ENCODE data around the gene UBN1.

Gene UBN1

DNA sequence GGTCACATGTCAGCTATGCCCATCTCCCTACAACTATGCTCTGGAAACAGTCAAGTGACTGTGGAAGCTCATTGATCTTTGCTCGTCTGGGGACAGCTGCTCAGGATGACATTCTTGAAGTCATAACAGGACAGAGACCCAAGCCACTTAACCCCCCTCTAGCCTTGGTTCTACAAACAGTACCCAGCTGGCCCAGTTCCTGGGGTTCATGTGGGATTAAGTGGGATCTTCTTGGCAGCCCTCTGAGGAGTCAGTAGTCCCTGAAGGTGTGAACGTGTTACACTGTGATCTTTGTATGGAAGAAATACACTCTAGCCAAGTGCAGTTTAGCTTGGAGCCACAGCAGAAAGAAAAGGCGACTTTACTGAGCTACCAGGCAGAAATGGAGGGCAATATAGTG is 25.8 kb downstream of the UBN1 start:
- H3K4me1 ChIP-seq (ENCODE audit: insufficient read depth, low read length), result no peaks in the 10 kb centered on the region
- no peaks in the 10 kb centered on the region for H3K27me3 ChIP-seq (ENCODE audit: insufficient read depth, low read length)
- no peak overlapping the region for H2AFZ ChIP-seq (ENCODE audit: low read depth, low read length)
- H3K9me3 ChIP-seq (ENCODE audit: low read length), result no peaks in the 10 kb centered on the region
- peaks cover 83% of the 10 kb centered on the region for H3K36me3 ChIP-seq (ENCODE audit: insufficient read depth, low read length)
- H3K4me3 ChIP-seq (ENCODE audit: low read length), result no peak overlapping the region

DNA sequence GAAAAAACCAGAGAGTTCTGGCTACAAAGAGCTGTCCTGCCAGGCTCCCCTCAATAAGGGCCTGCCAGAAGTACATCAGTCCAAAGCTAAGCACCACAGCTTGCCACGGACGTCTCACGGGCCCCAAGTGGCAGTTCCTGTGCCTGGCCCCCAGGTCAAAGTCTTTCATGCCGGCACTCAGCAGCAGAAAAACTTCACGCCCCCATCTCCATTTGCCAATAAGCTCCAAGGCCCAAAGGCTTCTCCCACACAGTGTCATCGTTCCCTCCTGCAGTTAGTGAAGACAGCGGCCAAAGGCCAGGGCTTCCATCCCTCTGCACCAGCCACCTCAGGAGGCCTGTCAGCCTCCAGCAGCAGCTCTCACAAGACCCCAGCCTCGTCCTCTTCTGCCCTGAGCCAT is 27.4 kb downstream of the UBN1 start:
- no peak overlapping the region for H2AFZ ChIP-seq (ENCODE audit: low read depth, low read length)
- H3K4me1 ChIP-seq (ENCODE audit: insufficient read depth, low read length), result no peaks in the 10 kb centered on the region
- peaks cover 86% of the 10 kb centered on the region for H3K36me3 ChIP-seq (ENCODE audit: insufficient read depth, low read length)
- H3K27me3 ChIP-seq (ENCODE audit: insufficient read depth, low read length), result no peaks in the 10 kb centered on the region
- no peaks in the 10 kb centered on the region for H3K9me3 ChIP-seq (ENCODE audit: low read length)
- H3K4me3 ChIP-seq (ENCODE audit: low read length), result no peak overlapping the region

DNA sequence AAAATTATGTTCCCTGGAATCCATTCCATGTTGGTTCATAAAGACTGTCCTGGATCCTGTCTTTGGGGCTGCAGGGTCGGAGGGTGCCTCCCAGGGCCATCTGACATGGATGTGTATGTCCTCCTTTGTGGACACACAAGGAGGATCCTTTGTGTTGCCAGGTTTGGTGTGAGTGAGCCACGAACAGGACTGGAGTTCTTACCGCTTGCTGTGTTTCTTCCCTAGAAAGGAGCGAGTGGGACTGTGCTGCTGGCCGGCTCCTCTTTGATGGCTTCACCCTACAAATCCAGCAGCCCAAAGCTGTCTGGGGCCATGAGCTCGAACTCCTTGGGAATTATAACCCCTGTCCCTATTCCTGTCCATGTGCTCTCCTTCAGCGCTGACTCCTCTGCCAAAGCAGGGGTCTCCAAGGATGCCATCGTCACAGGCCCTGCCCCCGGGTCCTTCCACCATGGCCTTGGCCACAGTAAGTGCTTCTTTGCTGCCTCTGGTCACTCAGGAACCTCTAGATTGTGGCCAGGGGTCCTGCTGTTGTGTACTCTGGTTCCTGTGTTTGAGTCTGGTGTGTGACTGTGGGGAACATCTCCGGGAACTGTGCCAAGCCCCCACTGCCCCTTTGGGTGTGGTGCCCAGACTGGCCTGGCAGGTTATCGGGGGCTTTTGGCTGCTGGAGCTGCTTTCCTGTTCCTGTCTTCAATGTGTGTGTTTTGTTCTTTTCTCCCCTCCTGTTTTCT is 29.5 kb downstream of the UBN1 start:
- Histone ChIP-seq H3K27me3 (ENCODE audit: insufficient read depth, low read length) (no peaks in the 10 kb centered on the region), H3K36me3 (ENCODE audit: insufficient read depth, low read length) (peaks cover 89% of the 10 kb centered on the region), H3K9me3 (ENCODE audit: low read length) (no peaks in the 10 kb centered on the region), H3K4me1 (ENCODE audit: insufficient read depth, low read length) (no peaks in the 10 kb centered on the region), H3K4me3 (ENCODE audit: low read length) (no peak overlapping the region), H2AFZ (ENCODE audit: low read depth, low read length) (no peak overlapping the region)

DNA sequence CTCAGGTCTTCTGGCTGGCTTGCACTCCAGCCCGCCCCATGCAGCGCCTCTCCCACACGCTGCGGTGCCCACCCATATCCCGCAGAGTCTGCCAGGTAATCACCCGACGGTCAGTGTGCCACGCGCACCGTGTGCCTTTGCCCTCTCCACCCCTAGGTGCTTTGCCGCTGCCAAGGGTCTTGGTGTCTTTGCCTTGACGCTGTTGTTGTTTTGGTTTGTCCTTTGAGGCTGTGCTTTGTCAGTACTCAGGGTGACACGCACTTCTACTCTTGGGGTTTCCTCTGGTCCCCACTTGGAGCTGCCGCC is 30.1 kb downstream of the UBN1 start:
- Histone ChIP-seq H3K9me3 (ENCODE audit: low read length) (no peaks in the 10 kb centered on the region), H2AFZ (ENCODE audit: low read depth, low read length) (no peak overlapping the region), H3K27me3 (ENCODE audit: insufficient read depth, low read length) (no peaks in the 10 kb centered on the region), H3K4me1 (ENCODE audit: insufficient read depth, low read length) (no peaks in the 10 kb centered on the region), H3K36me3 (ENCODE audit: insufficient read depth, low read length) (peaks cover 89% of the 10 kb centered on the region), H3K4me3 (ENCODE audit: low read length) (no peak overlapping the region)

DNA sequence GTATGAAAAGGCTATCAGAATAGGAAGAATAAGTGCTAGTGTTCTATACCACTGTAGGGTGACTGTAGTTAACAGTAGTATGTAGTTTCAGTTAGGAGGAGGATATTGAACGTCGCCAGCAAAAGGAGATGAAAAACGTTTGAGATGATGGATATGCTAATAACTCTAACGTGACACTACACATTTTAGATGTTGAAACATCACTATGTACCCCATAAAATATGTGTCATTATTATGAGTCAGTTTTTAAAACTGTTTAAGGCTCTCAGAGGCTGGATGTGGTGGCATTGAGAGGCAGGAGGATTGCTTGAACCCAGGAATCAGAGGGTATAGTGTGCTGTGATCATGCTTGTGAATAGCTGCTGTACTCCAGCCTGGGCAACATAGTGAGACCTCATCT is 31.8 kb downstream of the UBN1 start:
- Histone ChIP-seq H3K9me3 (ENCODE audit: low read length) (peaks cover 9% of the 10 kb centered on the region), H3K4me1 (ENCODE audit: insufficient read depth, low read length) (no peaks in the 10 kb centered on the region), H3K4me3 (ENCODE audit: low read length) (no peak overlapping the region), H2AFZ (ENCODE audit: low read depth, low read length) (no peak overlapping the region), H3K27me3 (ENCODE audit: insufficient read depth, low read length) (no peaks in the 10 kb centered on the region), H3K36me3 (ENCODE audit: insufficient read depth, low read length) (peaks cover 90% of the 10 kb centered on the region)

DNA sequence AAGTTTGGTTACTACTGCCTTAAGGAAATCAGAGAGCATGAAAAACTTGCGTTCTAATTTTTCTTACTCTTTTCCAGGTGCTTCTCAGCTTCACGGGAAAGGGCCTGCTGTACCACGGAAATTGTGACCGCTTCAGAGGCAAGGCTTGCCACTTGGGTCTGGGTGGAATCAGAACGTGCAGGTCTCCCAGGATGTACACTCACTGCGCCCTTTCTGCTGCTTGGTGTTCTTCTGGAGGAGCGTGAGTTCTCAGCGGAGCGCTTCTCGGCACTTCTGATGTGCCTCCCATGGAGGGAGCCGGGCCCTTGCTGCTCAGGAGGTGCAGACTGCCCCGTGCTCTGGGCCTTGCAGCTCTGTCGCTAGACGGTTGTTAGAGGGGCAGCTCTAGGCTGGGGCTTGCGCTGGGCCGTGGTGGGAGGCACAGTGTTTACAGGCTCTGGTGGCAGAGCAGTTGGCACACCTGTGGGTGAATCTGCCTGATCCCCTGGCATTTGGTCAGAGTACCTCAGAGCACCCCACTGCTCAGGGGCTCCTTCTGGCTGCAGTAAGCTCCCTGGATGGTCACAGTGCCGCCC is 32.8 kb downstream of the UBN1 start:
- Histone ChIP-seq H3K9me3 (ENCODE audit: low read length) (peaks cover 9% of the 10 kb centered on the region), H2AFZ (ENCODE audit: low read depth, low read length) (no peak overlapping the region), H3K4me1 (ENCODE audit: insufficient read depth, low read length) (no peaks in the 10 kb centered on the region), H3K27me3 (ENCODE audit: insufficient read depth, low read length) (no peaks in the 10 kb centered on the region), H3K36me3 (ENCODE audit: insufficient read depth, low read length) (peaks cover 90% of the 10 kb centered on the region), H3K4me3 (ENCODE audit: low read length) (no peak overlapping the region)

DNA sequence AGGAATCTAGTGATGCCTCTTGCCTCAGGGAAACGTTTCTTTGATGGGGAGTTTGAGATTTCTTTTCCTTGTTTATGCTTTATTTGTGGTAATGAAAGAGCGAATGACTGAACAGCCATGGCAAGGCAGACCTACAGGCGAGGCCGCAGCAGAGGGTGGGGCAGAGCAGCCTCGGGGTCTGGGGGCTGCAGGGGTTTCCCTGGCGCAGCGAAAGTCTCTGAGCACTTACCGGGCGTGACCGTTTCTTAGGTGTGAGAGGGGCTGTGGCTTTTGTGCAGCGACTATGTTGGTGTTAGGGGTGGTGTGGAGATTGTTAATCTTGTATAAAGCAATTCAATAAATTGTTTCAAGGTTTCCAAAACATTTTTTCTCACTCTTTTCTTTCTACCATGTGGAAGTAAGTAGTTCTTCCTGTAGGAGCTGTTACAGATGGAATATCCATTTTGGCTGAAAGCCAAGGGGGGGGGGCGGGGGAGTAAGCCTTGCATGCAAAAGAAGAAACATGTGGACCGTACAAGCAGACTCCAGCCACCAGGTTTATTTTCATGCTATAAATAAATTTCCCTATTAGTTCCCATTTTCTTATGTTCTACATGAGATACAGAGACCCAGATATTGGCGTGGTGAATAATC is 34.8 kb downstream of the UBN1 start:
- Histone ChIP-seq H3K36me3 (ENCODE audit: insufficient read depth, low read length) (peaks cover 88% of the 10 kb centered on the region), H2AFZ (ENCODE audit: low read depth, low read length) (no peak overlapping the region), H3K4me3 (ENCODE audit: low read length) (no peak overlapping the region), H3K4me1 (ENCODE audit: insufficient read depth, low read length) (no peaks in the 10 kb centered on the region), H3K9me3 (ENCODE audit: low read length) (peaks cover 9% of the 10 kb centered on the region), H3K27me3 (ENCODE audit: insufficient read depth, low read length) (no peaks in the 10 kb centered on the region)

DNA sequence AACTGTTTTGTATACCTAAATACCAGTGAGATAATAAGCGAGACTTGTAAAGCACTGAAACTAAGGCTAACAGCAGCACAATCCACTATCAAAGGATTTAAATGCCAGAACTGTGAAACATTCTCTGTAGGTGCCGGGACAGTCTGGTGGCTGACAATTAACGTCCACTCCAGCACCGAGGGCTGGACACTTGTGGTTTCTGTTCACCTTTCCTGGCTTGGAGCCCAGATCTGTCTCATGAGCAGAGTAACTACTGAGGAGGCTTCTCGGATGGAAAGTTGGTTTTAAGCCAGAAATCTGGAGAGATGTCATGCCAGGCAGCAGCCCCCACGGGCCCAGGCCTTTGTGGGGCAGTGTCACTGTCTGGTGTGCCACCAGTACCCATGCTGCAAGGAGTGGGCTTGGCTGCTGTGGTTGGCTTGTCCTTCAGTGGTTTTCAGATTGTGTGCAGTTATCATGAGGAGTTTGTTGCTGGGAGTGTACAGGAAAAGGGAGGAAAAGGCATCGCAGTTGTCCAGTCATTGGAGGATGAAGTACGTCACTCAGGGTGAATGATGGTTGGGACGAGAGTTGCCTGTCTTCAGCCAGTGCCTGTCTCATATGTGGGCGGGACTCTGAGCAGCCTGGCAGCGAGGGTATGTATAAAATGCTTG is 35.5 kb downstream of the UBN1 start:
- H3K4me1 ChIP-seq (ENCODE audit: insufficient read depth, low read length), result no peaks in the 10 kb centered on the region
- peaks cover 9% of the 10 kb centered on the region for H3K9me3 ChIP-seq (ENCODE audit: low read length)
- H3K4me3 ChIP-seq (ENCODE audit: low read length), result no peak overlapping the region
- H3K27me3 ChIP-seq (ENCODE audit: insufficient read depth, low read length), result no peaks in the 10 kb centered on the region
- peaks cover 82% of the 10 kb centered on the region for H3K36me3 ChIP-seq (ENCODE audit: insufficient read depth, low read length)
- no peak overlapping the region for H2AFZ ChIP-seq (ENCODE audit: low read depth, low read length)

DNA sequence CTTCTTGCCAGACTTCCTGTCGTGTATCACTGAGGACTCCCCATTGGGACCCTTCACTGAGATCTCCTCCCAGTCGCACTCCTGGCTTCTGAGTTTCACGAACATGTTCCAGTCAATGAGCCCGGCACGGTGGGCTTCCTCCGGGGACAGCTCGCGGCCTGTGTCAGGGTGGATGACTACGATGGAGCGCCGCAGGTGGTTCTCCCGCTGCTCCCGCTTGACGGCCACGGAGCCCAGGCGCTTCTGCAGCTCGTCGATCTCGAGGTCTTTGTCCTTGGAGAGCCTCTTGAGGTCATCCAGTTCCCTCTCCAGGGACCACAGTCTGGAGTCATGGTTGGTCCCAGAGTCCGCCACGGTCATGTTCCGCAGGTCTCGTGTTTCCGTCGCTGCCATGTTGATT is 36.2 kb downstream of the UBN1 start:
- Histone ChIP-seq H3K4me3 (ENCODE audit: low read length) (no peak overlapping the region), H3K9me3 (ENCODE audit: low read length) (peaks cover 9% of the 10 kb centered on the region), H3K27me3 (ENCODE audit: insufficient read depth, low read length) (no peaks in the 10 kb centered on the region), H2AFZ (ENCODE audit: low read depth, low read length) (no peak overlapping the region), H3K4me1 (ENCODE audit: insufficient read depth, low read length) (no peaks in the 10 kb centered on the region), H3K36me3 (ENCODE audit: insufficient read depth, low read length) (peaks cover 75% of the 10 kb centered on the region)

DNA sequence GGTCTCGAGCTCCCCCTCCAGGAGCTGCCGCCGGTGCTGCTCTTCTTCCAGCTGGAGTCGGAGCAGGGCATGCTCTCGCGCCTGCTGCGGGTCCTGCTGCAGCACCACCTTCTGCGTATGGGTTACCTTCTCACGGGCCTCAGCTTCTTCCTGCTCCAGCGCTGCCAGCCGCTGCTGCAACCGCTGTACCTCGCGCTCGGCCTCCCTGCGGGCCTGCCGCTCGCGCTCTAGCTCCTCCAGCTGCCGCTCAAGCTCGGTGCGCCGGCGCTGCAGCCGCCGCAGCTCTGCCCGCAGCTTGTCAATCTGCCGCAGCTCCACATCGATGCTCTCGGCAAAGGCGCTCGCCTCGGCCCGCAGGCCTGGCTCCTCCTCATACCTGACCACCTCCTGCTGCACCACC is 36.9 kb downstream of the UBN1 start:
- Histone ChIP-seq H2AFZ (ENCODE audit: low read depth, low read length) (no peak overlapping the region), H3K4me1 (ENCODE audit: insufficient read depth, low read length) (no peaks in the 10 kb centered on the region), H3K4me3 (ENCODE audit: low read length) (no peak overlapping the region), H3K27me3 (ENCODE audit: insufficient read depth, low read length) (no peaks in the 10 kb centered on the region), H3K36me3 (ENCODE audit: insufficient read depth, low read length) (peaks cover 68% of the 10 kb centered on the region), H3K9me3 (ENCODE audit: low read length) (peaks cover 9% of the 10 kb centered on the region)

DNA sequence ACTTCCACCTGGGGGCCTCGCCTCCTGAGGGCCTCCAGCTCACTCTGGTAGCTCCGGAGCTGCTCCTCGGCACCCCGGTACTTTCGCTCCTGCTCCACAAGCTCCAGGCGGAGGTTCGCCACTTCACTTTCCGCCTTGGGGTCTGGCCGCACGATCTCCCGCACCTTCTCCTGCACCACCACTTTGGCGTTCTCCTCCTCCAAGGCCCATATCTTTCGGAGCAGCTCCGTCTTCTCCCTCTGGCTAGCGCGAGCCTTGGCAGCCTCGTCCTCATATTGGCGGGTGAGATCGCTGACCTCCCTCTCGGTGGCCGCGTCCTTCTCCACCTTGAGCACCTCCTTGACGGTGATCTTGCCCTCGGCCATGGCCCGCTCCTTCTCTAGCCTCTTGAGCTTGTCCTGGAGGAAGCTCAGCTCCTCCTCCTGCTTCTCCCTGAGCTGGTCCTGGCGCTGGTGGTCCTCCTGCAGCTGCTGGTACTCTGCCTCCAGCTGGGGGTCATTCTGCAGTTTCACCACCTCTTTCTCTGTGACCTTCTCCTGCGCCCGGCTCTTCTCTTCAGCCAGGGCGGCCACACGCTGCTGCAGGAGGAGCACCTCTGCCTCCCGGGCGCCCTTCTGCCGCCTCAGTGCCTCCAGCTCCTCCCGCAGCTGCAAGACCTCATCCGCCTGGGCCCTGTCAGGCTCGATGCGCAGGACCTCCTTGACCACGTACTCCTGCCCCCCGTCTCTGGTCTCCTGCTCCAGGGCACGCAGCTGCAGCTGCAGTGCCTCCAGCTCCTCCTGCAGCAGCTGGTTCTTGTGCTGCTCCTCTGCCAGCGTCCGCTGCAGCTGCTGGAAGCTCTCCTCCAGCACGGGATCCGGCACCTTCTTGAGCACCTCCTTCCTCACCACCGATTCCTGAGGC is 37.9 kb downstream of the UBN1 start:
- H3K36me3 ChIP-seq (ENCODE audit: insufficient read depth, low read length), result peaks cover 59% of the 10 kb centered on the region
- H3K9me3 ChIP-seq (ENCODE audit: low read length), result peaks cover 9% of the 10 kb centered on the region
- H2AFZ ChIP-seq (ENCODE audit: low read depth, low read length), result no peak overlapping the region
- no peak overlapping the region for H3K4me3 ChIP-seq (ENCODE audit: low read length)
- no peaks in the 10 kb centered on the region for H3K4me1 ChIP-seq (ENCODE audit: insufficient read depth, low read length)
- H3K27me3 ChIP-seq (ENCODE audit: insufficient read depth, low read length), result no peaks in the 10 kb centered on the region

DNA sequence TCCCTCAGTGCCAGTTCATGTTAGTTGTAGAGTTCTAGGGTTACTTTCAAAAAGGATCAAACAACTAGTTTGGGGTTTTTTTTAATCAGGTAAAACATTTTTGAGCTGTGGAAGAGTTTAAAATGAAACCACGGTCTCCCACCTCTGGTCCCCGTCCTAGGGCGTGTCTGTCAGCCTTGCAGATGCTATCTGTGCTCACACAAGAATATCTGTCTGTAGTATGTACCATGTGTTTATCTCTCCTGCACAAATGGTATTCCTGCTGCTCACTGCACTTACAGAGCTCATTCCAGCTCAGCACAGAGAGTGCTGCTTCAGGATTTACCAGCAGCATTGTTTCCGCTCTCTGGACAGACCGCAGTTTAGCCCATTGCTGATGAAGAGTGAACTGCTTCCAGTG is 38.9 kb downstream of the UBN1 start:
- Histone ChIP-seq H3K9me3 (ENCODE audit: low read length) (peaks cover 9% of the 10 kb centered on the region), H2AFZ (ENCODE audit: low read depth, low read length) (no peak overlapping the region), H3K36me3 (ENCODE audit: insufficient read depth, low read length) (peaks cover 50% of the 10 kb centered on the region), H3K27me3 (ENCODE audit: insufficient read depth, low read length) (no peaks in the 10 kb centered on the region), H3K4me3 (ENCODE audit: low read length) (no peak overlapping the region), H3K4me1 (ENCODE audit: insufficient read depth, low read length) (no peaks in the 10 kb centered on the region)

Data from neuron (in vitro differentiated cells).